Pulmonary artery endothelial cell (primary cell): ENCODE results near the gene CLEC4D. TPM values are rescaled to one million over a fixed set of nuclear protein-coding genes. Genes with fewer than 3 reads are reported as not detected.

Experiments
- total RNA-seq: library from RNA; depleted of rRNA; stranded (reverse); fragments of >200 nt; gene quantifications from 2 replicates; pipeline ENCODE4 v1.2.3, GENCODE V29; 2014

Gene CLEC4D
- total RNA-seq, 1 donor from 2014 or later, result not detected

Other genes starting within 250 kb of the CLEC4D start
- not detected in 2 replicates for gene CLEC6A, start 57.5 kb upstream of the CLEC4D start, total RNA-seq
- not detected in 2 replicates for gene CLEC4E, start 27.4 kb downstream of the CLEC4D start, total RNA-seq
- gene AICDA, start 99.4 kb downstream of the CLEC4D start, total RNA-seq, result not detected in 2 replicates
- 0.20 and 0.25 TPM in 2 replicates for gene MFAP5, start 149.3 kb downstream of the CLEC4D start, total RNA-seq
- 54.4 and 130 TPM in 2 replicates for gene RIMKLB, start 184.5 kb downstream of the CLEC4D start, total RNA-seq